Activated CD8-positive, alpha-beta memory T cell treated with anti-CD3 and anti-CD28 coated beads, Interleukin-2, amount 50 U/mL, for 48 hours (primary cell): ENCODE data around the gene IFT27.
A peak's percentile ranks its signal among the peaks of the same experiment; 100 is the strongest.

Experiments
- DNase-seq: peaks from one replicate; pipeline ENCODE4 v3.0.0-alpha.2; 2020

IFT27 gene

GRCh38 chr22:36796552-36797175 lies 20.7 kb upstream of the IFT27 start:
- no peak for DNase-seq

GRCh38 chr22:36795633-36796032 lies 19.7 kb upstream of the IFT27 start:
- DNase-seq: no peak

GRCh38 chr22:36790648-36791047 lies 14.7 kb upstream of the IFT27 start:
- peak; percentile 58 for DNase-seq

GRCh38 chr22:36787204-36787988 lies 11.5 kb upstream of the IFT27 start:
- no peak for DNase-seq

- no peak for DNase-seq
Observed at GRCh38 chr22:36783743-36784142, 7.8 kb upstream of the IFT27 start.

- peak; percentile 97 for DNase-seq
Observed at GRCh38 chr22:36781656-36782627, 6.0 kb upstream of the IFT27 start.

GRCh38 chr22:36778020-36778419 lies 2.1 kb upstream of the IFT27 start:
- DNase-seq: no peak

- peak; percentile 63 for DNase-seq
Observed at GRCh38 chr22:36776722-36777121, 803 bp upstream of the IFT27 start.

- peak; percentile 66 for DNase-seq
Observed at GRCh38 chr22:36775586-36775963, 344 bp downstream of the IFT27 start.

GRCh38 chr22:36773935-36774334 lies 2.0 kb downstream of the IFT27 start:
- no peak for DNase-seq

- DNase-seq: no peak
Observed at GRCh38 chr22:36772451-36772850, 3.5 kb downstream of the IFT27 start.

GRCh38 chr22:36771356-36772063 lies 4.4 kb downstream of the IFT27 start:
- no peak for DNase-seq

- no peak for DNase-seq
Observed at GRCh38 chr22:36770513-36771231, 5.2 kb downstream of the IFT27 start.

- no peak for DNase-seq
Observed at GRCh38 chr22:36769541-36770512, 6.1 kb downstream of the IFT27 start.

- DNase-seq: no peak
Observed at GRCh38 chr22:36768616-36769015, 7.3 kb downstream of the IFT27 start.

- no peak for DNase-seq
Observed at GRCh38 chr22:36768141-36768540, 7.8 kb downstream of the IFT27 start.

- no peak for DNase-seq
Observed at GRCh38 chr22:36767035-36767775, 8.7 kb downstream of the IFT27 start.

- no peak for DNase-seq
Observed at GRCh38 chr22:36765943-36766450, 9.9 kb downstream of the IFT27 start.

GRCh38 chr22:36765131-36765942 lies 10.6 kb downstream of the IFT27 start:
- DNase-seq: no peak
